K562 (cell line): ENCODE measurements around the gene ODF2. TPM values are rescaled to one million over a fixed set of nuclear protein-coding genes. Genes with fewer than 3 reads are reported as not detected.

Experiments used
- CBFB ChIP-seq: sonication (generic); formaldehyde crosslinking; IDR thresholded peaks from 2 replicates; pipeline ENCODE4 v1.4.0; 2020; ENCODE audit warnings: mild to moderate bottlenecking, missing genetic modification reagents
- CBX5 ChIP-seq: IDR thresholded peaks from 2 replicates; pipeline ENCODE4 v1.6.1; 2014; ENCODE audit warnings: low read depth, borderline replicate concordance
- CREB5 ChIP-seq: fragments of 250-450 bp; sonication (Bioruptor Pico); IDR thresholded peaks from 2 replicates; pipeline ENCODE4 v1.5.0; 2020; ENCODE audit warnings: mild to moderate bottlenecking
- DMBX1 ChIP-seq: fragments of 250-450 bp; sonication (Bioruptor Pico); IDR thresholded peaks from 2 replicates; pipeline ENCODE4 v1.8.0; 2022; ENCODE audit warnings: inconsistent platforms, mild to moderate bottlenecking, moderate library complexity, borderline replicate concordance
- LEF1 ChIP-seq: fragments of 450-650 bp; IDR thresholded peaks from 2 replicates; pipeline ENCODE4 v1.6.1; 2016; ENCODE audit warnings: mild to moderate bottlenecking
- POLR2B ChIP-seq: fragments of 450-650 bp; IDR thresholded peaks from 2 replicates; pipeline ENCODE4 v1.6.1; 2018; ENCODE audit warnings: low read depth; ENCODE audit not compliant: partially characterized antibody
- PYGO2 ChIP-seq: fragments of 450-650 bp; IDR thresholded peaks from 2 replicates; pipeline ENCODE4 v1.6.1; 2016; ENCODE audit warnings: mild to moderate bottlenecking, missing genetic modification characterization, moderate library complexity, missing compliant biosample characterization
- RBM17 ChIP-seq: fragments of 200-400 bp; formaldehyde crosslinking; IDR thresholded peaks from 2 replicates; pipeline ENCODE4 v1.6.1; 2017; ENCODE audit warnings: low read depth, mild to moderate bottlenecking, low read length, borderline replicate concordance
- SIRT6 ChIP-seq: IDR thresholded peaks from one replicate; pipeline ENCODE4 v1.6.1; 2012; ENCODE audit warnings: low read depth, mild to moderate bottlenecking, control low read depth, inconsistent platforms, low read length, moderate library complexity
- SP1 ChIP-seq: sonication (generic); formaldehyde crosslinking; IDR thresholded peaks from 2 replicates; pipeline ENCODE4 v1.8.1; 2022; ENCODE audit warnings: mild to moderate bottlenecking, missing genetic modification reagents
- SREBF2 ChIP-seq: sonication (generic); formaldehyde crosslinking; IDR thresholded peaks from 2 replicates; pipeline ENCODE4 v1.4.0; 2020; ENCODE audit warnings: mild to moderate bottlenecking, missing genetic modification reagents
- TRIM25 ChIP-seq: fragments of 450-650 bp; IDR thresholded peaks from 2 replicates; pipeline ENCODE4 v1.7.0; 2016; ENCODE audit warnings: borderline replicate concordance
- ZBTB43 ChIP-seq: sonication (generic); formaldehyde crosslinking; IDR thresholded peaks from 2 replicates; pipeline ENCODE4 v1.8.0; 2023; ENCODE audit warnings: mild to moderate bottlenecking, missing genetic modification reagents
- ZNF217 ChIP-seq: sonication (generic); formaldehyde crosslinking; IDR thresholded peaks from 2 replicates; pipeline ENCODE4 v1.8.0; 2022; ENCODE audit warnings: mild to moderate bottlenecking, missing genetic modification reagents
- ZNF253 ChIP-seq: fragments of 250-450 bp; sonication (Bioruptor Pico); conservative IDR thresholded peaks from 2 replicates; pipeline ENCODE4 v1.6.1; 2021; ENCODE audit warnings: mild to moderate bottlenecking
- ZNF449 ChIP-seq: fragments of 250-450 bp; sonication (Bioruptor Pico); IDR thresholded peaks from 2 replicates; pipeline ENCODE4 v1.8.0; 2022; ENCODE audit warnings: moderate library complexity, mild to moderate bottlenecking, inconsistent platforms
- ZNF511 ChIP-seq: sonication (generic); formaldehyde crosslinking; IDR thresholded peaks from 2 replicates; pipeline ENCODE4 v1.8.0; 2022; ENCODE audit warnings: mild to moderate bottlenecking, missing genetic modification reagents
- ZNF586 ChIP-seq: fragments of 450-650 bp; formaldehyde crosslinking; conservative IDR thresholded peaks from 2 replicates; pipeline ENCODE4 v1.4.0; 2020; ENCODE audit warnings: mild to moderate bottlenecking, moderate library complexity
- polyA plus RNA-seq, 8 experiments: library from polyadenylated mRNA; depleted of rRNA in 4 of 8; stranded (reverse) in 5 of 8; unstranded in 3 of 8; fragments of >200 nt; fragmentation: Nextera tagmentation in 2 of 8; fragmentation: Illumina TruSeq in 1 of 8; extraction: Ambion mirVana in 2 of 8; extraction: Trizol in 1 of 8; gene quantifications; 2 replicates each; pipeline versions ENCODE4 v1.2.1 to v1.2.3, GENCODE V29; 2011 to 2014; ENCODE audit warnings: inconsistent platforms in 1 of 8, missing spikeins in 1 of 8
- total RNA-seq, 7 experiments: library from RNA; depleted of rRNA in 6 of 7; stranded (reverse); fragments of >200 nt in 6 of 7; fragmentation: Illumina TruSeq in 2 of 7; extraction: Trizol in 2 of 7; gene quantifications; 2 replicates each; pipeline versions ENCODE4 v1.2.1 to v1.2.3, GENCODE V29; 2011 to 2021; ENCODE audit warnings: low replicate concordance in 1 of 7

The ODF2 gene
- total and polyA plus RNA-seq, 9 of the 15 experiments (the other 6 are each of a cell fraction or from before 2014, with no cell fraction given): 16.5 to 83.2 (median 69.7) TPM

- TF ChIP-seq ZNF449 (CRISPR knock-in tag): no peak
- peak; percentile 49 for TF ChIP-seq POLR2B
- TF ChIP-seq PYGO2: no peak
- no peak for TF ChIP-seq CBFB (CRISPR knock-in tag)
- no peak for TF ChIP-seq DMBX1 (CRISPR knock-in tag)
- TF ChIP-seq SREBF2 (CRISPR knock-in tag): no peak
- TF ChIP-seq SIRT6: no peak
- TF ChIP-seq CREB5 (CRISPR knock-in tag): no peak
- TF ChIP-seq ZBTB43: no peak
- TF ChIP-seq TRIM25: no peak
- TF ChIP-seq ZNF253 (CRISPR knock-in tag): no peak
- TF ChIP-seq ZNF586 (CRISPR knock-in tag): no peak
- TF ChIP-seq LEF1: no peak
- no peak for TF ChIP-seq ZNF217 (CRISPR knock-in tag)
- no peak for TF ChIP-seq CBX5
- no peak for TF ChIP-seq ZNF511 (CRISPR knock-in tag)
- TF ChIP-seq RBM17: no peak
- TF ChIP-seq SP1 (CRISPR knock-in tag): peak; percentile 96
These were observed at the start of gene ODF2 (continued) for GRCh38 chr9:128455849-128456612.
